Naive B cell (primary cell): Measurements from ENCODE around the gene IREB2. TPM values are rescaled to one million over a fixed set of nuclear protein-coding genes. Genes with fewer than 3 reads are reported as not detected.
A peak's percentile ranks its signal among the peaks of the same experiment; 100 is the strongest.

ENCODE experiments used
- ATAC-seq, 2 donors: fragments of 150-1000 bp; cut with Tn5 transposase; 2 replicates each; pipeline ENCODE4 v1.10.0; 2021; ENCODE audit warnings: low read depth in 2 of 2, mild to moderate bottlenecking in 2 of 2, moderate library complexity in 2 of 2
- DNase-seq: peaks from one replicate; pipeline ENCODE4 v3.0.0; 2022
- H3K27ac Mint-ChIP-seq, 6 donors: one replicate each; pipeline ENCODE4 v1.8.0; 2020 to 2022; ENCODE audit warnings: mild to moderate bottlenecking in 6 of 6, mixed read lengths in 6 of 6, moderate library complexity in 5 of 6, inconsistent platforms in 2 of 6
- H3K27me3 Mint-ChIP-seq, 3 donors: one replicate each; pipeline ENCODE4 v1.8.0; 2021 to 2022; ENCODE audit warnings: mixed read lengths in 3 of 3, mild to moderate bottlenecking in 1 of 3
- H3K36me3 Mint-ChIP-seq, 2 donors: one replicate each; pipeline ENCODE4 v1.8.0; 2020 to 2022; ENCODE audit warnings: mixed read lengths in 2 of 2, inconsistent platforms in 1 of 2, mild to moderate bottlenecking in 1 of 2
- H3K4me1 Mint-ChIP-seq, 3 donors: one replicate each; pipeline ENCODE4 v1.8.0; 2020 to 2022; ENCODE audit warnings: mixed read lengths in 3 of 3, inconsistent platforms in 1 of 3, mild to moderate bottlenecking in 1 of 3, moderate library complexity in 1 of 3
- H3K4me3 Mint-ChIP-seq, 8 donors: one replicate each; pipeline ENCODE4 v1.8.0; 2020 to 2022; ENCODE audit warnings: mild to moderate bottlenecking in 8 of 8, mixed read lengths in 8 of 8, moderate library complexity in 8 of 8, inconsistent platforms in 2 of 8
- H3K9me3 Mint-ChIP-seq, 7 donors: one replicate each; pipeline ENCODE4 v1.8.0; 2020 to 2022; ENCODE audit warnings: mixed read lengths in 7 of 7, mild to moderate bottlenecking in 5 of 7, inconsistent platforms in 2 of 7, moderate library complexity in 1 of 7
- polyA plus RNA-seq, 6 donors: library from polyadenylated mRNA; unstranded; fragments of 300-500 nt; fragmentation: Illumina TruSeq; gene quantifications; one replicate each; pipeline ENCODE4 v1.2.3, GENCODE V29; 2021; ENCODE audit warnings: low read depth in 6 of 6

The IREB2 gene
- polyA plus RNA-seq, 6 donors from 2014 or later = 14.6 to 19.8 (median 16.6) TPM

DNA sequence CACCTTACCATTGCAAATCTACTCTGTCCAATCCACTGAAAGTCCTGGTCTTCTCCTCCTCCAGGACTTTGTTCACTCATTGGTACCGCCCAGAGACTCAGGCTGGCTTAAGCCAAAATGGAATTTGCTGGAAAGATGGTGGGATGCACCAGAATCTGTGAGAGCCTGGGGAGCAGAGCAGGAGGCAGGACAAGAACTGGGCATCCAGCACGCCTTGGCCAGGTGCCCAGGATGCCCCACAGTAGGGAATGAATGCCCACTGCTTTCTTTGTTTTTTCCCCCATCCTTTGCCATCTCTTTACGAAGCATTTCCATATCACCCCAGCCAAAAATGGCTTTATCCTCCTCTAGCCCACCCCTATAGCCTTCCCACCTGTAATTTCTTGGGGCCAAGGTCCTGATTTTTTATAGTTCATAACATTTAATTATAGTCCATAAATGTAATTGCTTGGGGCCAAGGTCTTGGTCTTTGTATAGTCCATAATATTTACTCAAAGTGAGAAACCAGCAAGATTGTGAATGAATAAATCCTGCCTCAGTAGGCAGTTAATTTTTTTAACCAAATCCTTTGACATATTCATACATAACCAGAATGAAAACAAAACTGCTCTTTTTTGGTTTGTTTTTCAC lies 23.3 kb upstream of the IREB2 start:
- peaks cover 22 to 26% (median 25%) of the 10 kb centered on the region in 3 donors for H3K27me3 Mint-ChIP-seq
- DNase-seq = no peak
- H3K4me3 Mint-ChIP-seq = no peak overlapping the region
- no peak for ATAC-seq
- no peaks in the 10 kb centered on the region for H3K36me3 Mint-ChIP-seq
- H3K9me3 Mint-ChIP-seq = peaks cover 0 to 7% (median 4%) of the 10 kb centered on the region in 7 donors
- H3K4me1 Mint-ChIP-seq = no peaks in the 10 kb centered on the region
- no peak overlapping the region for H3K27ac Mint-ChIP-seq

DNA sequence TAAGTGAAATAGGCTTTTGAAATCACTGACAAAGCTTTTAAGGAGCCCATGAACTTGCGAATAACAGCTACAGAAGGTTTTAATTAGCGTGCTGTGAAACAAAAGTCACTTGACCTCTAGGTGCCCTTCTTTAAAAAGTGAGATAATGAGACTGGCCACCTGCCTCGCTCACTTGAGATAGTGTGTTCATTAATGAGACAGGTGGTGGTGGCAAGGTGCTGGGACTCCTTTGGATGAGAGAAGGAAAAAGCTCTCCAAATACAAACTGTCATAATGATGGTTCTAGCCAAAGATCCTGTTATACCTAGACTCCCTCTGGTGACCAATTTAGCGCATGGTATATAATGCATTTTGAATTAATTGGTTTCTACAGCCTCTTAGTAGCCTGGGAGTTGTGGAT lies 22.7 kb upstream of the IREB2 start:
- H3K4me1 Mint-ChIP-seq = no peaks in the 10 kb centered on the region
- H3K36me3 Mint-ChIP-seq = no peaks in the 10 kb centered on the region
- H3K4me3 Mint-ChIP-seq = no peak overlapping the region
- ATAC-seq = no peak
- H3K9me3 Mint-ChIP-seq = peaks cover 0 to 7% (median 4%) of the 10 kb centered on the region in 7 donors
- no peak overlapping the region for H3K27ac Mint-ChIP-seq
- H3K27me3 Mint-ChIP-seq = peaks cover 22 to 26% (median 25%) of the 10 kb centered on the region in 3 donors
- DNase-seq = no peak

DNA sequence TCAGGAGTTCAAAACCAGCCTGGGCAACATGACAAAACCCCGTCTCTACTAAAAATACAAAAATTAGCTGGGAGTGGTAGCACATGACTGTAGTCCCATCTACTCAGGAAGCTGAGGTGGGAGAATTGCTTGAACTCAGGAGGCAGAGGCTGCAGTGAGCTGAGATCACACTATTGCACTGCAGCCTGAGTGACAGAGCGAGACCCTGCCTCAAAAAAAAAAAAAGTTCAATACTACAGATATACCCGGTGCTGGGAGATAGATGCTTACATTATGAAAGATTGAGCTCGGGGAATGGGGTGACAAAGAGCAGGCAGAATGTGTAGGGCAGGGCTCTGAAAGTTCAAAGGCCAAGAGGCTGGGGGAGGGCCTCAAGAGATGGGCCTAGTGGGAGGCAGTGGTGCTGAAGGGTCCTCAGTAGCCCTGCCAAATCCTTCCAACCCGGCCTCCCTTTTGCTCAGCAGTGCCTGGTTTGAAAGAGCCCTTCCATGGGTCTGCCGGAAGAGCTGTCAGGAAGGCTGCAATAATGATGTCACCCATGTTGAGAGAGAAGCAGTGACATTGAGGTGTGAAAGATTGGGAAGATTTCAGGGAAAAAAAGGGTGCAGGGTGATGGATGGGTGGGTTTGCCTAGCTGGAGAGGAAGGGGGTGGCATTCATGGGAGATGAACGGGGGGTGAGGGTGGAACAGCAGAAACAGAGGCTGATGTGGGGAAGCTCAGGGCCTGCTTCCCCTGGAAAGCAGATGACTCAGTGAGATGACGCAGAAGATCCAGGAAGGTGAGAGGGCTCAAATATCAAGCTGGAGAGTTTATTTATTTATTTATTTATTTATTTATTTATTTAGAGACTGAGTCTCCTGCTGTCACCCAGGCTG lies 20.0 kb upstream of the IREB2 start:
- H3K4me1 Mint-ChIP-seq = peaks cover 0 to 2% (median 0%) of the 10 kb centered on the region in 3 donors
- peak overlapping the region in 1 of 6 donors; percentile 65 for H3K27ac Mint-ChIP-seq
- peaks cover 17 to 31% (median 28%) of the 10 kb centered on the region in 3 donors for H3K27me3 Mint-ChIP-seq
- H3K9me3 Mint-ChIP-seq = peaks cover 0 to 8% (median 4%) of the 10 kb centered on the region in 7 donors
- no peaks in the 10 kb centered on the region for H3K36me3 Mint-ChIP-seq
- DNase-seq (no peak), ATAC-seq (no peak)
- peak overlapping the region in 1 of 8 donors; percentile 2 for H3K4me3 Mint-ChIP-seq

DNA sequence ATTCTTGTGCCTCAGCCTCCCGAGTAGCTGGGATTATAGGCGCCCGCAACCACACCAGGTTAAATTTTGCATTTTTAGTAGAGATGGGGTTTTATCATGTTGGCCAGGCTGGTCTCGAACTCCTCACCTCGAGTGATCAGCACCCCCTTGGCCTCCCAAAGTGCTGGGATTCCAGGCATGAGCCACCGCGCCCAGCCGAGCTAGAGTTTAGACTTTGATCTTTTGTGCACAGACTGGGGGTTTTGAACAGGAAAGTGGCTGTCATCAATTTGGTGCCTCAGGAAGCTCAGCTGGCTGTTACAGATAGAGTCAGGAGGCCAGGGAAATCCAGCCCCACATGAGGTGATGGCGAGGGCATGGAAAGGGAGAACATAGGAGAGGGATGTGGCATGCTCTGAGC lies 19.3 kb upstream of the IREB2 start:
- Mint-ChIP-seq H3K9me3 (peaks cover 0 to 8% (median 4%) of the 10 kb centered on the region in 7 donors), H3K36me3 (no peaks in the 10 kb centered on the region), H3K27ac (peak overlapping the region in 1 of 6 donors; percentile 65), H3K27me3 (peaks cover 17 to 31% (median 29%) of the 10 kb centered on the region in 3 donors), H3K4me1 (peaks cover 0 to 2% (median 0%) of the 10 kb centered on the region in 3 donors), H3K4me3 (no peak overlapping the region)
- ATAC-seq (no peak), DNase-seq (no peak)

DNA sequence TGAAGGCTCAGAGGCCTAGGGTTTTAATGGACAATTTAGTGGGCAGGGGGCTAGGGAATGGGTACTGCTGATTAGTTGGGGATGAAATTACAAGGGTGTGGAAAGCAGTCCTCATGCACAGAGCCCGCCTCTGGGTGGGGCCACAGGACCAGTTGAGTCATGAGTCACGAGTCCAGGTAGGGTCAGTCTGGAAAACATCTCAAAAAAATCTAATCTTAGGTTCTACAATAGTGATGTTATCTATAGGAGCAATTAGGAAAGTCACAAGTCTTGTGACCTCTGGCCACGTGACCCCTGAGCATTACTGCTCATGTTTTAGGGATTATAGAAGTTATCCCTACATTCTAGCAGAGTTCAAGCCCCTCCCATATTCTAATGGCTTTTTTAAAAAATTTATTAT lies 18.6 kb upstream of the IREB2 start:
- H3K9me3 Mint-ChIP-seq = peaks cover 0 to 8% (median 4%) of the 10 kb centered on the region in 7 donors
- no peaks in the 10 kb centered on the region for H3K36me3 Mint-ChIP-seq
- no peak for ATAC-seq

DNA sequence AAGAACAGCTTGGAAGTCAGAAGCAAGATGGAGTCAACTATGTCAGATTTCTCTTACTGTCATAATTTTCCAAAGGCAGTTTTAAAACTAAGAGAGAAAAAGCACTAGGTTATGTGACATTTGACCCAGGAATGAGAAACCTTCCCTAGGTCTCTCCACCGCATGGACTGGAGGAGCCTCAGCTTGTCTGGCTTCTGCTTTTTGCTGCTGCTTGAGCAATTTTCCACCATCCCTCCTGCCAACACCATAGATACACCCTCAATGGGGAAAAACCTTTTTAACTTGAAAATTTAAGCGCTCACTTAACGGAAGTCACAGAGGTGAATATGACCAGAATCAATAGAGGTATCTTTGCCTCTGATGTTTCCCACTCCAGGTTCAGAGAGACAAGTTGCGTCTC lies 17.8 kb upstream of the IREB2 start:
- H3K9me3 Mint-ChIP-seq = peaks cover 0 to 8% (median 4%) of the 10 kb centered on the region in 7 donors
- ATAC-seq (no peak), DNase-seq (no peak)
- H3K4me3 Mint-ChIP-seq = no peak overlapping the region
- peaks cover 20 to 27% (median 21%) of the 10 kb centered on the region in 3 donors for H3K27me3 Mint-ChIP-seq
- H3K27ac Mint-ChIP-seq = no peak overlapping the region
- H3K36me3 Mint-ChIP-seq = no peaks in the 10 kb centered on the region
- H3K4me1 Mint-ChIP-seq = peaks cover 0 to 2% (median 0%) of the 10 kb centered on the region in 3 donors

More for the DNA sequence above, 18.6 kb upstream of the IREB2 start:
- DNase-seq = no peak
- Mint-ChIP-seq H3K4me3 (no peak overlapping the region), H3K4me1 (peaks cover 0 to 2% (median 0%) of the 10 kb centered on the region in 3 donors), H3K27ac (no peak overlapping the region), H3K27me3 (peaks cover 17 to 26% (median 25%) of the 10 kb centered on the region in 3 donors)

DNA sequence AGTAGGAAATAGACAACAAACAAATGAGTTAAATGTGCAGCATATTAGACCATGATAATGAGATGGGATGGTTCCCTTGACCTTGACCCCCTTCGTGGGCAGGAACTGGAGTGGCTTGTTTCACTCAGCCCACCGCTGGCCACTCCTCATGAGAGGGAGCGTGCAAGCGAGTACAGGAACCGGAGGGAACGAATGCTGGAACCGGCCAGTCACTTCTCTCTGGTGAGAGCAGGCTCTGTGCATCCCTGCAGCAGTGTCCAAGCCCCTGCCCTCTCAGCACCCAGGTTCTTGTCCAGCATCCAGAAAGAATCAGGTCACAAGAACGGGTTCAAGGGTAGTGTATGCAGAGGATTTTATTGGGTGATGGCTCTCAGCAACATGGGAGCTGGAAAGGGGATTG lies 17.2 kb upstream of the IREB2 start:
- Mint-ChIP-seq H3K27me3 (peaks cover 20 to 27% (median 25%) of the 10 kb centered on the region in 3 donors), H3K4me3 (no peak overlapping the region), H3K4me1 (peaks cover 0 to 2% (median 0%) of the 10 kb centered on the region in 3 donors), H3K9me3 (peaks cover 0 to 8% (median 4%) of the 10 kb centered on the region in 7 donors), H3K36me3 (no peaks in the 10 kb centered on the region), H3K27ac (no peak overlapping the region)
- DNase-seq (no peak), ATAC-seq (no peak)

DNA sequence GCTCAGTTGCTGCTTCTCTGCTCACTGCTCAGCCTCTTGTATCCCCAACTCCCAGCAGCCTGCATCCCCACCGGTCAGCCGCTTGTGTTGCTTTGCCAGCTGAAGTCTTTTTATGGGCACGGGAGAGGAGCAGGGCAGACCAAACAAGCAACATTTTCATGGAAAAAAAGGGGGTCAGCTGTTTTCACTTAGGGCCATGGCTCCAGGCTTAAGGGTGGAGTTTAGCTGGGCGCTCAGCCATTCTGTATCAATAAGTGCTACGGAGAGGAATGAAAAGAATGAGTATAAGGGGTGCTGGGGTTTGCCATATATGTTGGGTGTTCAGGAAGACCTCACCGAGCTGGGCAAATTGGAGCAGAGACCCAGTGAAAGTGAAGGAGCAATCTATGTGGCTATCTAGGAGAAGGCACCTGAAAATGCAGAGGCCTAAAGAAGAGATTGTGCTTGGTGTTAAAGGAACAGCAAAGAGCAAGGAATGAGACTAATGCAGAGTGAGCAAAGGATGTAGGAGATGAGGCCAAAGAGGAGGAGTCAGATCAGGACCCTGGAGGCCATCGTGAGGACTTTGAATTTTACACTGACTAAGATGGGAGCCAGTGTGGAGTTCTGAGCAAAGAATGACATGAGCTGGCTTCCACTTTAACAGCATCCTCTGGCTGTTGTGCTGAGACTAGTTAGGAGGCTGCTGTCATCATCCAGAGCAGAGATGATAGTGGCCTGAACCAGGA lies 16.6 kb upstream of the IREB2 start:
- H3K36me3 Mint-ChIP-seq = no peaks in the 10 kb centered on the region
- H3K4me3 Mint-ChIP-seq = peak overlapping the region in 1 of 8 donors; percentile 1
- H3K4me1 Mint-ChIP-seq = peaks cover 0 to 2% (median 0%) of the 10 kb centered on the region in 3 donors
- no peak for DNase-seq
- peaks cover 21 to 25% (median 21%) of the 10 kb centered on the region in 3 donors for H3K27me3 Mint-ChIP-seq
- peak overlapping the region in 2 of 6 donors; percentile 50 to 60 for H3K27ac Mint-ChIP-seq
- ATAC-seq = no peak
- H3K9me3 Mint-ChIP-seq = peaks cover 0 to 8% (median 4%) of the 10 kb centered on the region in 7 donors

DNA sequence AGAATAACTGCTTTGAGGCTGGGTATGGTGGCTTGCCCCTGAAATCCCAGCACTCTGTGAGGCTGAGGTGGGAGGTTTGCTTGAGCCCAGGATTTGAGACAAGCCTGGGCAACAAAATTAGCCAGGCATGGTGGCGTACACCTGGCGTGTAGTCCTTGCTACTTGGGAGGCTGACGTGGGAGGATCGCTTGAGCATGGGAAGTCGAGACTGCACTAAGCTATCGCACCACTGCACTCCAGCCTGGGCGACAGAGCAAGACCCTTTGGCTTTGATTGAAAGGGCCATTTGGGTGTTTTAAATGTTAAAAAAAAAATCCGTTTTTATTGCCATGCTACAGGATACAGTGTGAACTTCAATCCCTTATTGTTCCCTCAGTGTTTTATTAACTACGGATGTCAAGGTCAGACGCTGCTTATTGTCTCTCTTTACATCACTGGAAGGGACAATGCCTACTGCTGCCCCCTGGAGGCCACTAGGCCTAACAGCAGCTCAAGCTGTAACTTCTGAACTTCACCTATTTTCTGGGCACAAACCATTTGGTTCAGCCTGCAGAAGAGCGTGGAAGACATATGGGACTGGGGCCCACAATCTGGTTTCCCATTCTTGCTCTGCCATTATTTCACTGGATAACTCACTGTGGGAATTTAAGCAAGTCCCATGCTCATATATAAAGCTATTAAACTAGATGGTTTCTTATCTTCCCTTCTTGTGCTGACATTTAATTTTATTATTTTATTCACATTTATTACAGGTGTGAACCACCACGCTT lies 15.3 kb upstream of the IREB2 start:
- Mint-ChIP-seq H3K4me1 (peaks cover 0 to 2% (median 0%) of the 10 kb centered on the region in 3 donors), H3K36me3 (no peaks in the 10 kb centered on the region), H3K27ac (peak overlapping the region in 3 of 6 donors; percentile 13 to 66 (median 47)), H3K4me3 (no peak overlapping the region), H3K27me3 (peaks cover 17 to 22% (median 19%) of the 10 kb centered on the region in 3 donors), H3K9me3 (peaks cover 0 to 8% (median 4%) of the 10 kb centered on the region in 7 donors)
- DNase-seq (peak; percentile 45), ATAC-seq (peak; percentile 41 to 62)

DNA sequence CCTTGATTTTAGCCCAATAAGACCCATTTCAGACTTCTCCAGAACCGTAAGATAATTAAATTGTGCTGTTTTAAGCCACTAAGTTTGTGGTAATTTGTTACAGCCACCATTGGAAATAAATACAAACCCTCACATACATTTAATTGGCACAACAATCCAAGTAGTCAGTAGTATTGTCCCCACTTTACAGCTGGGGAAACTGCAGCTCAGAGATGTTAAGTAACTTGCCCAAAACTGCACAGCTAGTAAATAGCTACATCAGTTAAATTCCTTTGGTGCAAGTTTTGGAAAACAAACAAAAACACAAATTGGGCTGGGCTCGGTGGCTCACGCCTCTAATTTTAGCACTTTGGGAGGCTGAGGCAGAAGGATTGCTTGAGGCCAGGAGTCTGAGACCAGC lies 13.3 kb upstream of the IREB2 start:
- H3K27ac Mint-ChIP-seq = no peak overlapping the region
- ATAC-seq (no peak), DNase-seq (no peak)
- no peaks in the 10 kb centered on the region for H3K36me3 Mint-ChIP-seq
- peaks cover 18 to 21% (median 20%) of the 10 kb centered on the region in 3 donors for H3K27me3 Mint-ChIP-seq
- H3K4me3 Mint-ChIP-seq = peak overlapping the region in 1 of 8 donors; percentile 44
- H3K4me1 Mint-ChIP-seq = peaks cover 0 to 2% (median 0%) of the 10 kb centered on the region in 3 donors
- peaks cover 0 to 2% (median 0%) of the 10 kb centered on the region in 7 donors for H3K9me3 Mint-ChIP-seq

DNA sequence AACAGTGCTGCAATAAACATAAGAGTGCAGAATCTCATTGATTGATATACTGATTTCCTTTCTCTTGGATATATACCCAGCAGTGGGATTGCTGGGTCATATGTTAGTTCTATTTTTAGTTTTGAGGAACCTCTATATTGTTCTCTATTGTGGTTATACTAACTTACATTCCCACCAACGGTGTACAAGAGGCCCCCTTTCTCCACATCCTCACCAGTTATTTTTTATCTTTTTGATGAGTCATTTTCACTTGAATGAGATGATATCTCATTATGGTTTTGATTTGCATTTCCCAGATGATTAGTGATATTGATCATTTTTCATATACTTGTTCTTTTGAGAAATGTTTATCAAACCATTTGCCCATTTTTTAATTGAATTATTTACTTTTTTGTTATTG lies 12.4 kb upstream of the IREB2 start:
- Mint-ChIP-seq H3K27me3 (peaks cover 26 to 30% (median 27%) of the 10 kb centered on the region in 3 donors), H3K4me3 (no peak overlapping the region), H3K9me3 (peaks cover 0 to 5% (median 0%) of the 10 kb centered on the region in 7 donors), H3K36me3 (no peaks in the 10 kb centered on the region), H3K4me1 (peaks cover 0 to 2% (median 0%) of the 10 kb centered on the region in 3 donors), H3K27ac (no peak overlapping the region)
- DNase-seq = no peak
- ATAC-seq = no peak

DNA sequence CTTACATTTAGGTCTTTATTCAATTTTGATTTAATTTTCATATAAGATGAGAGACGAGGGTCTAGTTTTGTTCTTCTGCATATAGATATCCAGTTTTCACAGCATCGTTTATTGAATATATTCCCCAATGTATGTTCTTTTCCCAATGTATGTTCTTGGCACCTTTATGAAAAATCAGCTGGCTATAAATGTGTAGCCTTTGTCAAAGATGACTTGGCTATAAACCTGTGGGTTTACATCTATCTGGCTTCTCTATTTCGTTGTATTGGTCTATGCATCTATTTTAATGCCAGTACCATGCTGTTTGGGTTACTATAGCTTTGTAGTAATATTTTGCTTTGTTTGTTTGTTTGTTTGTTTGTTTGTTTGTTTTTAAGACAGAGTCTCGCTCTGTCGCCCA lies 11.7 kb upstream of the IREB2 start:
- peaks cover 0 to 2% (median 0%) of the 10 kb centered on the region in 3 donors for H3K4me1 Mint-ChIP-seq
- ATAC-seq = no peak
- H3K36me3 Mint-ChIP-seq = no peaks in the 10 kb centered on the region
- H3K9me3 Mint-ChIP-seq = peaks cover 0 to 5% (median 0%) of the 10 kb centered on the region in 7 donors
- no peak overlapping the region for H3K4me3 Mint-ChIP-seq
- DNase-seq = no peak
- H3K27ac Mint-ChIP-seq = no peak overlapping the region
- H3K27me3 Mint-ChIP-seq = peaks cover 30 to 34% (median 31%) of the 10 kb centered on the region in 3 donors
